SK-N-MC (cell line): ENCODE data around the gene DTYMK.

Source experiments
- DNase-seq: peaks from one replicate; pipeline ENCODE4 v3.0.0-alpha.2; 2011; ENCODE audit warnings: low read depth, low spot score
- H3K27ac ChIP-seq: fragments of 200-600 bp; sonication (generic); 2 replicates; pipeline ENCODE4 v1.5.1; 2016; ENCODE audit warnings: mixed run types
- H3K36me3 ChIP-seq: fragments of 200-600 bp; sonication (generic); 2 replicates; pipeline ENCODE4 v1.6.1; 2017; ENCODE audit warnings: antibody characterized with exemption, low read length, mixed read lengths; ENCODE audit not compliant: insufficient read depth
- H3K4me3 ChIP-seq: fragments of 200-600 bp; sonication (generic); 2 replicates; pipeline ENCODE4 v1.5.1; 2016
- H3K9ac ChIP-seq: fragments of 200-600 bp; sonication (generic); 2 replicates; pipeline ENCODE4 v1.8.0; 2017; ENCODE audit warnings: mixed run types, mixed read lengths; ENCODE audit not compliant: insufficient read length
- H3K9me3 ChIP-seq: fragments of 200-600 bp; sonication (generic); 2 replicates; pipeline ENCODE4 v1.6.1; 2017; ENCODE audit warnings: low read depth, mild to moderate bottlenecking, antibody characterized with exemption, low read length, moderate library complexity, mixed read lengths
- EZH2 ChIP-seq: fragments of 200-600 bp; sonication (generic); IDR thresholded peaks from one replicate; pipeline ENCODE4 v1.6.1; 2017; ENCODE audit warnings: antibody characterized with exemption
- FOXP2 ChIP-seq: optimal IDR thresholded peaks from 2 replicates; pipeline ENCODE3; 2011; ENCODE audit warnings: mild to moderate bottlenecking, moderate library complexity; ENCODE audit not compliant: insufficient read depth; ENCODE audit errors: extremely low read length, control extremely low read depth
- POLR2AphosphoS5 ChIP-seq: IDR thresholded peaks from 2 replicates; pipeline ENCODE4 v1.6.1; 2012; ENCODE audit warnings: mild to moderate bottlenecking, low read depth, low read length, borderline replicate concordance

DTYMK gene

GRCh38 chr2:241627675-241628074, 58.9 kb downstream of the DTYMK start:
- no peak for TF ChIP-seq EZH2
- no peak for TF ChIP-seq POLR2AphosphoS5
- no peak for TF ChIP-seq FOXP2
- Histone ChIP-seq H3K36me3 (peaks cover 31% of the 10 kb centered on the region), H3K9me3 (no peaks in the 10 kb centered on the region), H3K4me3 (no peak overlapping the region), H3K9ac (no peak overlapping the region), H3K27ac (no peak overlapping the region)
- no peak for DNase-seq
